HL-60 (cell line): ENCODE measurements around the gene LAMA2.

Experiments
- DNase-seq, 2 experiments: peaks; one replicate each; pipeline ENCODE4 v3.0.0-alpha.2; 2010 to 2020; ENCODE audit warnings: low read depth in 1 of 2, low spot score in 1 of 2
- H3K27ac ChIP-seq: fragments of 250-450 bp; sonication (Bioruptor Pico); replicated peaks from 2 replicates; pipeline ENCODE4 v1.5.1; 2020; ENCODE audit warnings: mild to moderate bottlenecking, moderate library complexity
- H3K27me3 ChIP-seq: fragments of 250-450 bp; sonication (Bioruptor Pico); 2 replicates; pipeline ENCODE4 v1.5.1; 2021; ENCODE audit warnings: mild to moderate bottlenecking, moderate library complexity; ENCODE audit not compliant: insufficient read depth, poor library complexity, severe bottlenecking
- H3K4me3 ChIP-seq: replicated peaks from 2 replicates; pipeline ENCODE4 v1.5.1; 2011; ENCODE audit warnings: mild to moderate bottlenecking, control low read depth, low read length; ENCODE audit not compliant: insufficient read depth
- GABPA ChIP-seq: IDR thresholded peaks from 2 replicates; pipeline ENCODE4 v1.6.1; 2012; ENCODE audit warnings: low read depth
- POLR2AphosphoS5 ChIP-seq: IDR thresholded peaks from 2 replicates; pipeline ENCODE4 v1.6.1; 2012; ENCODE audit warnings: low read depth
- SPI1 ChIP-seq: IDR thresholded peaks from 2 replicates; pipeline ENCODE4 v1.6.1; 2012; ENCODE audit warnings: low read depth, mild to moderate bottlenecking, borderline replicate concordance
- TF ChIP-seq, protein P1 (sequence below): IDR thresholded peaks from one replicate; pipeline ENCODE4 v1.5.1; 2011; ENCODE audit warnings: low read length, control low read depth, inconsistent platforms; ENCODE audit not compliant: insufficient read depth
- TF ChIP-seq, protein P2 (sequence below): IDR thresholded peaks from 2 replicates; pipeline ENCODE4 v1.6.1; 2012; ENCODE audit warnings: low read depth; ENCODE audit not compliant: insufficient replicate concordance

Gene LAMA2

GRCh38 chr6:129500958-129501739 is 618.2 kb downstream of the LAMA2 start:
- peaks cover 5% of the 10 kb centered on the region for H3K27me3 ChIP-seq
- TF ChIP-seq POLR2AphosphoS5: no peak
- TF ChIP-seq, protein P1, sequence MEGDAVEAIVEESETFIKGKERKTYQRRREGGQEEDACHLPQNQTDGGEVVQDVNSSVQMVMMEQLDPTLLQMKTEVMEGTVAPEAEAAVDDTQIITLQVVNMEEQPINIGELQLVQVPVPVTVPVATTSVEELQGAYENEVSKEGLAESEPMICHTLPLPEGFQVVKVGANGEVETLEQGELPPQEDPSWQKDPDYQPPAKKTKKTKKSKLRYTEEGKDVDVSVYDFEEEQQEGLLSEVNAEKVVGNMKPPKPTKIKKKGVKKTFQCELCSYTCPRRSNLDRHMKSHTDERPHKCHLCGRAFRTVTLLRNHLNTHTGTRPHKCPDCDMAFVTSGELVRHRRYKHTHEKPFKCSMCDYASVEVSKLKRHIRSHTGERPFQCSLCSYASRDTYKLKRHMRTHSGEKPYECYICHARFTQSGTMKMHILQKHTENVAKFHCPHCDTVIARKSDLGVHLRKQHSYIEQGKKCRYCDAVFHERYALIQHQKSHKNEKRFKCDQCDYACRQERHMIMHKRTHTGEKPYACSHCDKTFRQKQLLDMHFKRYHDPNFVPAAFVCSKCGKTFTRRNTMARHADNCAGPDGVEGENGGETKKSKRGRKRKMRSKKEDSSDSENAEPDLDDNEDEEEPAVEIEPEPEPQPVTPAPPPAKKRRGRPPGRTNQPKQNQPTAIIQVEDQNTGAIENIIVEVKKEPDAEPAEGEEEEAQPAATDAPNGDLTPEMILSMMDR: peak; percentile 14
- DNase-seq: no peak
- H3K27ac ChIP-seq: no peak overlapping the region
- no peak overlapping the region for H3K4me3 ChIP-seq

GRCh38 chr6:129501740-129502660 is 619.1 kb downstream of the LAMA2 start:
- DNase-seq: no peak
- peaks cover 5% of the 10 kb centered on the region for H3K27me3 ChIP-seq
- no peak overlapping the region for H3K27ac ChIP-seq
- no peak overlapping the region for H3K4me3 ChIP-seq
- TF ChIP-seq GABPA: no peak
- TF ChIP-seq SPI1: no peak
- TF ChIP-seq POLR2AphosphoS5: no peak
- TF ChIP-seq, protein P2, sequence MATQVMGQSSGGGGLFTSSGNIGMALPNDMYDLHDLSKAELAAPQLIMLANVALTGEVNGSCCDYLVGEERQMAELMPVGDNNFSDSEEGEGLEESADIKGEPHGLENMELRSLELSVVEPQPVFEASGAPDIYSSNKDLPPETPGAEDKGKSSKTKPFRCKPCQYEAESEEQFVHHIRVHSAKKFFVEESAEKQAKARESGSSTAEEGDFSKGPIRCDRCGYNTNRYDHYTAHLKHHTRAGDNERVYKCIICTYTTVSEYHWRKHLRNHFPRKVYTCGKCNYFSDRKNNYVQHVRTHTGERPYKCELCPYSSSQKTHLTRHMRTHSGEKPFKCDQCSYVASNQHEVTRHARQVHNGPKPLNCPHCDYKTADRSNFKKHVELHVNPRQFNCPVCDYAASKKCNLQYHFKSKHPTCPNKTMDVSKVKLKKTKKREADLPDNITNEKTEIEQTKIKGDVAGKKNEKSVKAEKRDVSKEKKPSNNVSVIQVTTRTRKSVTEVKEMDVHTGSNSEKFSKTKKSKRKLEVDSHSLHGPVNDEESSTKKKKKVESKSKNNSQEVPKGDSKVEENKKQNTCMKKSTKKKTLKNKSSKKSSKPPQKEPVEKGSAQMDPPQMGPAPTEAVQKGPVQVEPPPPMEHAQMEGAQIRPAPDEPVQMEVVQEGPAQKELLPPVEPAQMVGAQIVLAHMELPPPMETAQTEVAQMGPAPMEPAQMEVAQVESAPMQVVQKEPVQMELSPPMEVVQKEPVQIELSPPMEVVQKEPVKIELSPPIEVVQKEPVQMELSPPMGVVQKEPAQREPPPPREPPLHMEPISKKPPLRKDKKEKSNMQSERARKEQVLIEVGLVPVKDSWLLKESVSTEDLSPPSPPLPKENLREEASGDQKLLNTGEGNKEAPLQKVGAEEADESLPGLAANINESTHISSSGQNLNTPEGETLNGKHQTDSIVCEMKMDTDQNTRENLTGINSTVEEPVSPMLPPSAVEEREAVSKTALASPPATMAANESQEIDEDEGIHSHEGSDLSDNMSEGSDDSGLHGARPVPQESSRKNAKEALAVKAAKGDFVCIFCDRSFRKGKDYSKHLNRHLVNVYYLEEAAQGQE: no peak
- TF ChIP-seq, protein P1: no peak

DNA sequence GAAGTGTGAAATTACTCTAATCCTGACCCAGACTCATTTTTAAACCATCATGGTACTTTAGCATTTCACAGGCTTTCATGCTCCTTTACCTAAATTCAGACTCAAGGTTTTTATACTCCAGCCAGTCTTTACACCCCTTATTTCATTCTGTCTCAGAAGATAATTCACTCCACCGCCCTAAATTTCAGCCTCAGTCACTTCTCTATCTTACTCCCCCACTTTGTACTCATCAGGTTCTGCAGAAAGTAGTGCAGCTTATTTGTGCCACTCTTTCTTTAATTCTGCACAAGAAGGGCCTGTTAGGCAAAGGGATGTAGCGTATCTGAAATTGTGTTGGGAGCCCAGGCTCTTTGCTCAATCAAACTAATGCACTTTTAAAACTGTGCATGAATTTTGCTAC is 621.5 kb downstream of the LAMA2 start:
- Histone ChIP-seq H3K4me3 (no peak overlapping the region), H3K27ac (no peak overlapping the region), H3K27me3 (no peaks in the 10 kb centered on the region)
- DNase-seq: no peak
- TF ChIP-seq SPI1 (no peak), GABPA (no peak), POLR2AphosphoS5 (no peak)
- TF ChIP-seq, protein P2: no peak
- TF ChIP-seq, protein P1: no peak
